ENCODE measurements around the gene GULP1. TPM values are rescaled to one million over a fixed set of nuclear protein-coding genes. Genes with fewer than 3 reads are reported as not detected.

GULP1 gene
- total and polyA plus RNA-seq, 10 of the 15 experiments (the other 5 are each of a cell fraction or from before 2014, with no cell fraction given), result 0.02 to 1.3 (median 0.15) TPM; not detected in 5

GRCh38 chr2:188478724-188479123 is 187.1 kb downstream of the GULP1 start (continued):
- TF ChIP-seq ZBTB33 (IDR thresholded peaks at IDR 0.05), result no peak

GRCh38 chr2:188481474-188481873 is 189.8 kb downstream of the GULP1 start:
- no peak overlapping the region for H3K4me2 ChIP-seq (ENCODE audit: control insufficient read depth, insufficient read depth)
- ChIA-PET RAD21 (ENCODE audit: unreplicated experiment) (no interaction called here), CTCF (no interaction called here), SMC1A (ENCODE audit: uncharacterized antibody, unreplicated experiment) (interaction anchor here (1.4 kb wide), 1 partner anchor 8 kb away, joined by 3 read pairs; no protein-coding TSS in a partner anchor), POLR2A (no interaction called here)
- H4K20me1 ChIP-seq (ENCODE audit: control insufficient read depth, insufficient read depth), result no peaks in the 10 kb centered on the region
- ATAC-seq (no peak), DNase-seq (ENCODE audit: low read depth, low spot score) (no peak), FAIRE-seq (no peak)
- H3K4me3 ChIP-seq, result no peak overlapping the region
- H3K4me1 ChIP-seq (ENCODE audit: control insufficient read depth, insufficient read depth, low read length), result no peaks in the 10 kb centered on the region
- H3K79me2 ChIP-seq (ENCODE audit: control insufficient read depth, insufficient read depth, low read length), result no peaks in the 10 kb centered on the region
- no peaks in the 10 kb centered on the region for H3K27me3 ChIP-seq (replicated peaks in 1 of 2; ENCODE audit: control insufficient read depth in 2 of 2, insufficient read depth in 2 of 2, low read length in 1 of 2)
- no peak overlapping the region for H3K9ac ChIP-seq (ENCODE audit: control insufficient read depth, insufficient read depth, low read length)
- no peak for TF ChIP-seq PML (IDR thresholded peaks at IDR 0.05; ENCODE audit: low read length)
- intact Hi-C loops (cut with micrococcal nuclease; ENCODE audit: unreplicated experiment), result no loop called here
- in situ Hi-C loops (cut with MboI), result no loop called here
- no peak overlapping the region for H2AFZ ChIP-seq (ENCODE audit: control insufficient read depth, low read depth, low read length)
- no TSS peak for BruUV-seq (replicated peaks)
- WGBS (ENCODE audit: insufficient coverage, insufficient replicate concordance, low lambda C conversion rate, missing lambda C conversion rate), result 0% methylated on average over 2 of the region's 2 CpGs
- no peak overlapping the region for H3K27ac ChIP-seq (ENCODE audit: control insufficient read depth, insufficient read depth)
- H3K9me3 ChIP-seq (replicated peaks; ENCODE audit: control insufficient read depth, insufficient read depth, low read length), result no peaks in the 10 kb centered on the region
- no peaks in the 10 kb centered on the region for H3K36me3 ChIP-seq (ENCODE audit: control insufficient read depth in 2 of 2, insufficient read depth in 2 of 2, low read length in 1 of 2)

- RAD21 ChIA-PET (ENCODE audit: unreplicated experiment), result no interaction called here
- POLR2A ChIA-PET, result interaction anchor here (0.6 kb wide), 1 partner anchor 1035 kb away, joined by 6 read pairs; no protein-coding TSS in a partner anchor
- no peaks in the 10 kb centered on the region for H3K79me2 ChIP-seq (ENCODE audit: control insufficient read depth, insufficient read depth, low read length)
- no peaks in the 10 kb centered on the region for H3K27me3 ChIP-seq (replicated peaks in 1 of 2; ENCODE audit: control insufficient read depth in 2 of 2, insufficient read depth in 2 of 2, low read length in 1 of 2)
- intact Hi-C loops (cut with micrococcal nuclease; ENCODE audit: unreplicated experiment) (no loop called here), in situ Hi-C loops (cut with MboI) (no loop called here)
- no peak overlapping the region for H3K9ac ChIP-seq (ENCODE audit: control insufficient read depth, insufficient read depth, low read length)
- FAIRE-seq (no peak), DNase-seq (ENCODE audit: low read depth, low spot score) (no peak), ATAC-seq (no peak)
- H3K4me2 ChIP-seq (ENCODE audit: control insufficient read depth, insufficient read depth), result no peak overlapping the region
- H3K4me1 ChIP-seq (ENCODE audit: control insufficient read depth, insufficient read depth, low read length), result no peaks in the 10 kb centered on the region
- CTCF ChIA-PET, result no interaction called here
- H3K9me3 ChIP-seq (replicated peaks; ENCODE audit: control insufficient read depth, insufficient read depth, low read length), result no peaks in the 10 kb centered on the region
- TF ChIP-seq ZBTB40 (IDR thresholded peaks at IDR 0.05; ENCODE audit: borderline replicate concordance), result no peak
- no peak for TF ChIP-seq MEF2A (IDR thresholded peaks at IDR 0.05; ENCODE audit: insufficient read depth, low read depth, low read length)
- TF ChIP-seq RBBP5 (conservative IDR thresholded peaks at IDR 0.05), result no peak
- no peak for TF ChIP-seq ZNF24 (IDR thresholded peaks at IDR 0.05)
- SMC1A ChIA-PET (ENCODE audit: uncharacterized antibody, unreplicated experiment), result interaction anchor here (1.0 kb wide), 1 partner anchor 27 kb away, joined by 3 read pairs; no protein-coding TSS in a partner anchor
- H4K20me1 ChIP-seq (ENCODE audit: control insufficient read depth, insufficient read depth), result no peaks in the 10 kb centered on the region
- no peak overlapping the region for H3K4me3 ChIP-seq
- no TSS peak for BruUV-seq (replicated peaks)
- no peak overlapping the region for H2AFZ ChIP-seq (ENCODE audit: control insufficient read depth, low read depth, low read length)
- no peaks in the 10 kb centered on the region for H3K36me3 ChIP-seq (ENCODE audit: control insufficient read depth in 2 of 2, insufficient read depth in 2 of 2, low read length in 1 of 2)
- H3K27ac ChIP-seq (ENCODE audit: control insufficient read depth, insufficient read depth), result no peak overlapping the region
Observed at GRCh38 chr2:188485496-188485895, 193.8 kb downstream of the GULP1 start.
